OCI-LY1 (cell line): ENCODE data around the gene OAS3.

Source experiments
- CTCF ChIP-seq: fragments of 200-600 bp; sonication (generic), shearing (Covaris generic); IDR thresholded peaks from 2 replicates; pipeline ENCODE4 v1.5.1; 2017; ENCODE audit warnings: mild to moderate bottlenecking, antibody characterized with exemption, low read length, moderate library complexity, mixed read lengths
- EZH2 ChIP-seq: fragments of 200-600 bp; sonication (generic), shearing (Covaris generic); IDR thresholded peaks from 2 replicates; pipeline ENCODE4 v1.8.0; 2017; ENCODE audit warnings: borderline replicate concordance, mixed run types, mild to moderate bottlenecking, antibody characterized with exemption, low read length, moderate library complexity, mixed read lengths

GRCh38 chr12:112947761-112948160 is 9.5 kb downstream of the OAS3 start:
- TF ChIP-seq CTCF (no peak), EZH2 (no peak)
